IPS-15b (cell line): ENCODE measurements around the gene KYAT1.

Source experiments
- H3K27me3 ChIP-seq: one replicate; pipeline ENCODE4 v1.6.1; 2013; ENCODE audit warnings: low read length; ENCODE audit not compliant: control insufficient read depth, insufficient read depth
- H3K36me3 ChIP-seq: one replicate; pipeline ENCODE4 v1.6.1; 2013; ENCODE audit warnings: low read length; ENCODE audit not compliant: control insufficient read depth, insufficient read depth
- H3K4me1 ChIP-seq: one replicate; pipeline ENCODE4 v1.6.1; 2013; ENCODE audit warnings: mild to moderate bottlenecking, low read length; ENCODE audit not compliant: control insufficient read depth, insufficient read depth
- H3K4me3 ChIP-seq: one replicate; pipeline ENCODE4 v1.5.1; 2013; ENCODE audit warnings: low read depth, low read length
- H3K9ac ChIP-seq: one replicate; pipeline ENCODE4 v1.6.1; 2013; ENCODE audit warnings: low read depth, mild to moderate bottlenecking, low read length
- H3K9me3 ChIP-seq: one replicate; pipeline ENCODE4 v1.6.1; 2013; ENCODE audit warnings: mild to moderate bottlenecking, low read length; ENCODE audit not compliant: control insufficient read depth, insufficient read depth

The KYAT1 gene

GRCh38 chr9:128818839-128819715 lies 62.7 kb downstream of the KYAT1 start:
- H3K9me3 ChIP-seq: no peaks in the 10 kb centered on the region
- H3K4me3 ChIP-seq: peak overlapping the region; percentile 76
- no peak overlapping the region for H3K9ac ChIP-seq
- H3K36me3 ChIP-seq: peaks cover 33% of the 10 kb centered on the region
- no peaks in the 10 kb centered on the region for H3K4me1 ChIP-seq
- H3K27me3 ChIP-seq: no peaks in the 10 kb centered on the region

GRCh38 chr9:128818099-128818838 lies 63.5 kb downstream of the KYAT1 start, which contains the start of gene ENDOG:
TSS of gene ENDOG (plus strand) at chr9:128818500. CDS start at chr9:128818685, 185 bp downstream.
- Histone ChIP-seq H3K36me3 (peaks cover 25% of the 10 kb centered on the region), H3K27me3 (no peaks in the 10 kb centered on the region), H3K9me3 (no peaks in the 10 kb centered on the region), H3K4me1 (no peaks in the 10 kb centered on the region), H3K9ac (peak within 1 kb of the TSS; percentile 54), H3K4me3 (peak within 1 kb of the TSS; percentile 76)

- Histone ChIP-seq H3K9me3 (no peaks in the 10 kb centered on the region), H3K27me3 (no peaks in the 10 kb centered on the region), H3K9ac (no peak overlapping the region), H3K36me3 (peaks cover 13% of the 10 kb centered on the region), H3K4me1 (no peaks in the 10 kb centered on the region), H3K4me3 (no peak overlapping the region)
These were observed 70.9 kb downstream of the KYAT1 start for GRCh38 chr9:128810873-128811272.

- H3K27me3 ChIP-seq: no peaks in the 10 kb centered on the region
- H3K9me3 ChIP-seq: no peaks in the 10 kb centered on the region
- no peak overlapping the region for H3K9ac ChIP-seq
- peaks cover 20% of the 10 kb centered on the region for H3K36me3 ChIP-seq
- H3K4me3 ChIP-seq: no peak overlapping the region
- H3K4me1 ChIP-seq: no peaks in the 10 kb centered on the region
These were observed 71.9 kb downstream of the KYAT1 start for GRCh38 chr9:128809831-128810230.

GRCh38 chr9:128809036-128809599 lies 72.6 kb downstream of the KYAT1 start:
- H3K4me1 ChIP-seq: no peaks in the 10 kb centered on the region
- H3K27me3 ChIP-seq: no peaks in the 10 kb centered on the region
- no peaks in the 10 kb centered on the region for H3K9me3 ChIP-seq
- no peak overlapping the region for H3K4me3 ChIP-seq
- peaks cover 21% of the 10 kb centered on the region for H3K36me3 ChIP-seq
- no peak overlapping the region for H3K9ac ChIP-seq

- H3K27me3 ChIP-seq: no peaks in the 10 kb centered on the region
- H3K9ac ChIP-seq: no peak overlapping the region
- no peaks in the 10 kb centered on the region for H3K9me3 ChIP-seq
- peaks cover 27% of the 10 kb centered on the region for H3K36me3 ChIP-seq
- no peak overlapping the region for H3K4me3 ChIP-seq
- no peaks in the 10 kb centered on the region for H3K4me1 ChIP-seq
These were observed 73.2 kb downstream of the KYAT1 start for GRCh38 chr9:128808543-128808942.

- H3K4me3 ChIP-seq: no peak overlapping the region
- H3K9me3 ChIP-seq: no peaks in the 10 kb centered on the region
- H3K36me3 ChIP-seq: peaks cover 30% of the 10 kb centered on the region
- no peaks in the 10 kb centered on the region for H3K4me1 ChIP-seq
- no peaks in the 10 kb centered on the region for H3K27me3 ChIP-seq
- H3K9ac ChIP-seq: no peak overlapping the region
These were observed 73.9 kb downstream of the KYAT1 start for GRCh38 chr9:128807827-128808226.

GRCh38 chr9:128805661-128806060 lies 76.1 kb downstream of the KYAT1 start:
- H3K9ac ChIP-seq: no peak overlapping the region
- H3K4me1 ChIP-seq: no peaks in the 10 kb centered on the region
- peaks cover 30% of the 10 kb centered on the region for H3K36me3 ChIP-seq
- no peak overlapping the region for H3K4me3 ChIP-seq
- H3K9me3 ChIP-seq: no peaks in the 10 kb centered on the region
- H3K27me3 ChIP-seq: no peaks in the 10 kb centered on the region

- H3K4me1 ChIP-seq: no peaks in the 10 kb centered on the region
- H3K9ac ChIP-seq: no peak overlapping the region
- peaks cover 32% of the 10 kb centered on the region for H3K36me3 ChIP-seq
- H3K27me3 ChIP-seq: no peaks in the 10 kb centered on the region
- no peak overlapping the region for H3K4me3 ChIP-seq
- H3K9me3 ChIP-seq: no peaks in the 10 kb centered on the region
These were observed 79.3 kb downstream of the KYAT1 start for GRCh38 chr9:128802482-128802881.

- H3K36me3 ChIP-seq: peaks cover 25% of the 10 kb centered on the region
These were observed 81.7 kb downstream of the KYAT1 start for GRCh38 chr9:128800061-128800460.

GRCh38 chr9:128798896-128799295 lies 82.9 kb downstream of the KYAT1 start:
- H3K36me3 ChIP-seq: peaks cover 23% of the 10 kb centered on the region

More at GRCh38 chr9:128800061-128800460, 81.7 kb downstream of the KYAT1 start:
- no peak overlapping the region for H3K4me3 ChIP-seq
- no peaks in the 10 kb centered on the region for H3K9me3 ChIP-seq
- no peaks in the 10 kb centered on the region for H3K4me1 ChIP-seq
- no peak overlapping the region for H3K9ac ChIP-seq
- no peaks in the 10 kb centered on the region for H3K27me3 ChIP-seq

More at GRCh38 chr9:128798896-128799295, 82.9 kb downstream of the KYAT1 start:
- no peaks in the 10 kb centered on the region for H3K9me3 ChIP-seq
- H3K4me3 ChIP-seq: no peak overlapping the region
- H3K9ac ChIP-seq: no peak overlapping the region
- no peaks in the 10 kb centered on the region for H3K27me3 ChIP-seq
- no peaks in the 10 kb centered on the region for H3K4me1 ChIP-seq
